GM15510 (cell line): ENCODE results near the gene PDRG1.

ENCODE experiments used
- POLR2A ChIP-seq: IDR thresholded peaks from 3 replicates; pipeline ENCODE4 v1.6.1; 2011; ENCODE audit warnings: borderline replicate concordance; ENCODE audit not compliant: insufficient read length; ENCODE audit errors: extremely low read depth

PDRG1 gene

DNA sequence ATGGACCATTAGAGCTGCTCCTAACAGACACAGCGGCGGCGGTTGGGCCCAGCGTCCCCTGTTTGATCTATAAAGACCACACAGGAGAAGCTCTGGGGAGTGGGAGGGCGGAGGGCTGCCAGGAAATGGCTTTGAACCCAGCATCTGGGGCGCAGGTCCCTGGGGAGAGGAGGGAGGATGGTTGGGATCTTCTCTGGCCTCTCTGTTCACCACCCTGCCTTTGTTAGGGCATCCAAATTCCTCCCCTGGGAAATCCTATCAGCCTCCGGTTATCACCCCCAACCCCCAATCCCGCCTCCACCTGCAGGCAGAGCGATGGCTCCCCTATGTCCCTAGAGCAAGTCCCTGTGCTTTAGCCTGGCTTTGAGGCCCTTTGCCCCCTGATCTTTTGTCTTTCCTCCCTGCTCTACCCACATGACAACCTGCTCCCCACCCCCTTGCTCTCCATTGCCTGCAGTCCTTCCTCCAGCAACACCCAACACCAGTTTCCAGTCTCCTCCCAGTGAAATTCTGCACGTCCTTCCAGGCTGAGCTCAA lies 23.2 kb upstream of the PDRG1 start:
- TF ChIP-seq POLR2A: no peak

GRCh38 chr20:31974296-31974695 lies 22.4 kb upstream of the PDRG1 start:
- no peak for TF ChIP-seq POLR2A

- no peak for TF ChIP-seq POLR2A
Observed at GRCh38 chr20:31972471-31973021, 20.7 kb upstream of the PDRG1 start.

DNA sequence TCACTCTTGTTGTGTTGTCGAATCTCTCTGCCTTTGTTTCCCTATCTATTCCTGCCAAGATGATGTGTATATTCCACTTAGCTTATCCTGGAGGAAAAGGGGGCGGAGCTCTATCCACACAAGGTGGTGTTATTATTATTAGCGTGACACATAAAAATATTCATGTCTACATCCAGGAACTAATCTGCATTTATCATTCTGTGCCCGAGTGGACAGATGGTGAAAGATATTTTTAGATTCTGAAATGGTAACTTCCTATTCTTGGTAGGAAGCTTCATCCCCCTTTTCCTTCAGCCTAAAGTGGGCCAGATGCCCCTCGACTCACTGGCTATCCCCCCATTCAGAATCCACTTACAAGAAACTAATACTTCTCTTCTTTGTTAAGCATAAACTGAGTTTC lies 18.1 kb upstream of the PDRG1 start:
- no peak for TF ChIP-seq POLR2A

- TF ChIP-seq POLR2A: no peak
Observed at GRCh38 chr20:31968291-31969126, 16.7 kb upstream of the PDRG1 start.

GRCh38 chr20:31967830-31968249 lies 16.0 kb upstream of the PDRG1 start, which contains the start of gene XKR7:
TSS of gene XKR7 (plus strand) at chr20:31968151. CDS start at chr20:31968176, 25 bp downstream.
- no peak for TF ChIP-seq POLR2A

GRCh38 chr20:31966991-31967655 lies 15.3 kb upstream of the PDRG1 start:
- TF ChIP-seq POLR2A: no peak

GRCh38 chr20:31963889-31964288 lies 12.0 kb upstream of the PDRG1 start:
- TF ChIP-seq POLR2A: no peak

- no peak for TF ChIP-seq POLR2A
Observed at GRCh38 chr20:31962761-31963160, 10.9 kb upstream of the PDRG1 start.

DNA sequence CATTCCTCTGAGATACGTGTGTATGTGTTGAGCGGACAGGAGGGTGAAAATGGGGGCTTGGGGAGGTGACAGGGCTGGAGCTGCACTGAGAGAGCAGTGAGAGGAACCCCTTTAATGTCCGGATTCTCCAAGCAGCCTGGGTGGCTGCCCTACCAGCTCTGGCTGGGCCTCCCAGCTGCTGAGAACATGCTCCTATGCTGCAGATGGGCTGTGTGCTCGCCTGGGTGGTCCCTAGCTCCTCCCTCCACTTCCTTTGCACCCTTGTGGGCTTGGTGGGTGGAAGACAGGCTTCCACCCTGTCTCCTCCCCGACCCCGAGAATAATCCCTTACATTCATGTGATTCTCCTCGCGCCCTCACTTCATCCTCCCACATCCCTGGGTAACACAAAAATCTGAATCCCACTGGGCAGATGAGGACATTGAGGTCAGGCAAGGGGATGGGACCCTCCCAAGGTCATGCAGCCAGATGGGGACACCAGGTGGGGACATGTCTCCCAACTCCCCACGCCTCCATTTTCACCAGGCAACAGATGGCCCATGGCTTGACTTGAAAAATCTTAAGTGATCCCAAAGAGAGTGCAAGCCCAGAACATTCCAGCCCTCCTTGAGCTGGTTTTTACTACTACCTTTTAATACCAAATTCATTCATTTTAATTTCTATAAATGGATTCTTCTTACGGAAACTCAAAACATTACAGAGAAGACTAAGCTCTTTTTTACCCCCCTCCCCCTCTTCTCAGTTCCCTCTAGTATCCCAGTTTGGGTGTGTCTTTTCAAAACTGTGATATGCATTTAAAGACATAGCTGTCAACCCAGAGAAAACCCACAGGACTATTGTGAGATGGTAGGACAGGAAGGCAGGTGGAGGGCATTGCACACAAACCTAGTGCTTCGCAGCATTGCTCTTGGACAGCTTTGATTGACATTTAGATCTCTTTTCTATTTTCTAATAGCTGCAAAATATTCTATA lies 5.0 kb upstream of the PDRG1 start:
- no peak for TF ChIP-seq POLR2A

- TF ChIP-seq POLR2A: no peak
Observed at GRCh38 chr20:31954500-31954899, 2.7 kb upstream of the PDRG1 start.

GRCh38 chr20:31953556-31954148 lies 1.8 kb upstream of the PDRG1 start:
- no peak for TF ChIP-seq POLR2A

- TF ChIP-seq POLR2A: no peak
Observed at GRCh38 chr20:31951203-31951529, 680 bp downstream of the PDRG1 start.

DNA sequence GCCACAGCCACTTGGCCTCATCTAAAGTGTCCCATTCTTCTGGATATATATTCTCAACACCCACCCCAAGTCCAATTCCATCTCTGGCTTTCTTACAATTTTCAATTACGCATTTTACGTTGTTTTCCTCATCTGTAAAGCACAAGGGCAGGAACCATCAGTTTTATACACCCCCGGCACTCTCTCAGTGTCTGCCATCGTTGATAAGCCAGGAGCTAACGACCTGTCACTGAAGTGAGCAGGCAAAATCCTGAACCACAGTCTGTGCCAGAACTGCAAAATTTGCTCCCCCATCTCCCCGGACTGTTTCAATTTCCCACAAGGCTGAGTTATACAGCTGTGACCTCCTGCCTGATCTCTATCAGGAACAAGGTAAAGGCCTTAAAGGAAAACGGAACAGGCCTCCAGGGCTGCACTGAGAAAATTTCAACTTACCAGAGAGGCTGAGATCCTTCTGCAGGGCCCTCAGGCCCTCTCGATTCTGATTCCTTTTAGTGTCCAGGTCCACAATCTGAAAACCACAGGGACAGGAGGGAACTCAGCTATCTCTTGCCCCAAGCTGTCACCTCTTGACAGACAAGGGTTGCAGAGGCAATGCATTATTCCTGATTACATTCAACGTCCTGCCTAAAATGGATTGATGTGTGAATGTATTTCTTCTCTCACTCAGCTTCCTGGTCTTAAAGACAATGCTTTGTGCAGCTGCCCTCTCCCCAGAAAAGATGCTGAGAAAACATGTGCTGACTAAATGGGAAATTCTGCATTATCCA lies 1.8 kb downstream of the PDRG1 start:
- TF ChIP-seq POLR2A: no peak

DNA sequence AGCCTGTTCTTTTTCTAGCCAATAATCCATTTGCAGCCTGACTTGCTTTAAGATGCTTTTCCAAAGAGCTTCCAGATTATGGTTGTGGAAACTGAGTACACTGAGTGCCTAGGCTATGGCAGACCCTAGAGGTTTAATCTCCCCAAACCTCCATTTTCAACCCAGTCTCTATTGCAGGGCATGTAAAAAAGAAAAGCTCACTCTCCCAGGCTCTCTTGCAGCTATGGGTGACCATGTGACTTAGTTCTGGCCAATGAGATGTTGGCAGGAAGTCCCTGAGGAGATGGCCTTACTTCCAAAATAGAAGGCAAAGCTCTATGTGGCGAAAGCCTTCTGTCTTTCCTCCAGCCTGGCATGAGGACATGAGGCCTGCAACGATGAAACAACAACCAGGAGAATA lies 3.8 kb downstream of the PDRG1 start:
- TF ChIP-seq POLR2A: no peak
